Measurements from ENCODE around the gene CCDC149.

- TF ChIP-seq CTCF (IDR thresholded peaks at IDR 0.05), result no peak
- TF ChIP-seq POLR2A (IDR thresholded peaks at IDR 0.05; ENCODE audit: low read length), result no peak
- TF ChIP-seq CHD2 (IDR thresholded peaks at IDR 0.05; ENCODE audit: low read length, partially characterized antibody), result no peak
- TF ChIP-seq ZSCAN20 (CRISPR knock-in tag; IDR thresholded peaks at IDR 0.05), result no peak
- TF ChIP-seq REST (IDR thresholded peaks at IDR 0.05), result no peak
- no peak for TF ChIP-seq HES2 (IDR thresholded peaks at IDR 0.05)
- no peak for TF ChIP-seq EP300 (IDR thresholded peaks at IDR 0.05)
- TF ChIP-seq TP53 (CRISPR knock-in tag; IDR thresholded peaks at IDR 0.05), result no peak
- no peak for TF ChIP-seq RAD21 (conservative IDR thresholded peaks at IDR 0.05 in 1 of 2, IDR thresholded peaks at IDR 0.05 in 1 of 2)
- TF ChIP-seq CBX2 (IDR thresholded peaks at IDR 0.05; ENCODE audit: borderline replicate concordance, low read depth), result no peak
- TF ChIP-seq ZFP36 (IDR thresholded peaks at IDR 0.05; ENCODE audit: borderline replicate concordance, partially characterized antibody), result no peak
- no peak for TF ChIP-seq HOXA7 (CRISPR knock-in tag; IDR thresholded peaks at IDR 0.05)
- TF ChIP-seq MAFK (IDR thresholded peaks at IDR 0.05; ENCODE audit: partially characterized antibody), result no peak
Measured at GRCh38 chr4:24808955-24809354, 103.9 kb downstream of the CCDC149 start.
